Mammary epithelial cell (primary cell): ENCODE results near the gene RFX3.

ENCODE experiments used
- CTCF ChIP-seq, 2 donors: IDR thresholded peaks in 1 of 2; conservative IDR thresholded peaks in 1 of 2; 2 replicates each; pipeline ENCODE4 v1.5.1; 2011 to 2012; ENCODE audit warnings: inconsistent platforms in 2 of 2, low read length in 2 of 2, mild to moderate bottlenecking in 2 of 2, control low read depth in 1 of 2, low read depth in 1 of 2; ENCODE audit not compliant: insufficient read depth in 1 of 2; ENCODE audit errors: extremely low read depth in 1 of 2
- EZH2 ChIP-seq: IDR thresholded peaks from 2 replicates; pipeline ENCODE4 v1.6.1; 2012; ENCODE audit warnings: low read length, inconsistent platforms, borderline replicate concordance

- TF ChIP-seq CTCF (conservative IDR thresholded peaks at IDR 0.05 in 1 of 2, IDR thresholded peaks at IDR 0.05 in 1 of 2; ENCODE audit: extremely low read depth in 1 of 2, insufficient read depth in 1 of 2, low read depth in 1 of 2, low read length in 2 of 2) (no peak), EZH2 (no peak)
Observed at GRCh38 chr9:3464033-3464638, 61.7 kb downstream of the RFX3 start.
